HG03025 (cell line): Measurements from ENCODE around the gene MIS12.

ENCODE experiments used
- ATAC-seq: cut with Tn5 transposase; IDR thresholded peaks from one replicate; pipeline ENCODE4 v1.9.1; 2021; ENCODE audit warnings: mild to moderate bottlenecking, moderate library complexity; ENCODE audit not compliant: unreplicated experiment, low FRiP score

Gene MIS12

GRCh38 chr17:5486206-5487124 lies at the start of gene MIS12:
TSS of gene MIS12 (plus strand) at chr17:5486566. CDS start at chr17:5488863, 2,297 bp downstream.
- ATAC-seq, result peak; percentile 86

GRCh38 chr17:5437721-5438317 lies 48.5 kb upstream of the MIS12 start:
- ATAC-seq, result no peak

GRCh38 chr17:5438716-5439445 lies 47.5 kb upstream of the MIS12 start, which contains the start of gene C1QBP:
TSS of gene C1QBP (minus strand) at chr17:5439155. CDS start at chr17:5439073, 82 bp downstream.
- peak; percentile 83 for ATAC-seq

GRCh38 chr17:5439446-5439764 lies 47.0 kb upstream of the MIS12 start:
- ATAC-seq, result no peak

GRCh38 chr17:5443728-5444127 lies 42.6 kb upstream of the MIS12 start:
- ATAC-seq, result no peak

- no peak for ATAC-seq
These were observed 42.2 kb upstream of the MIS12 start for GRCh38 chr17:5444209-5444608.

GRCh38 chr17:5446786-5447185 lies 39.6 kb upstream of the MIS12 start:
- no peak for ATAC-seq

- no peak for ATAC-seq
These were observed 21.5 kb upstream of the MIS12 start for GRCh38 chr17:5464717-5465507.

- ATAC-seq, result no peak
These were observed 20.1 kb upstream of the MIS12 start for GRCh38 chr17:5466295-5466694.

- no peak for ATAC-seq
These were observed 18.9 kb upstream of the MIS12 start for GRCh38 chr17:5467416-5467815.

GRCh38 chr17:5468075-5468473 lies 18.3 kb upstream of the MIS12 start:
- ATAC-seq, result no peak

GRCh38 chr17:5472511-5472910 lies 13.9 kb upstream of the MIS12 start:
- no peak for ATAC-seq

- no peak for ATAC-seq
These were observed 12.5 kb upstream of the MIS12 start for GRCh38 chr17:5473906-5474305.

- no peak for ATAC-seq
These were observed 7.4 kb upstream of the MIS12 start for GRCh38 chr17:5478992-5479391.

GRCh38 chr17:5480962-5481361 lies 5.4 kb upstream of the MIS12 start:
- ATAC-seq, result no peak

GRCh38 chr17:5481451-5481850 lies 4.9 kb upstream of the MIS12 start:
- ATAC-seq, result no peak

GRCh38 chr17:5485270-5486205 lies 828 bp upstream of the MIS12 start, which contains the start of gene DERL2:
TSS of gene DERL2 (minus strand) at chr17:5486178. CDS start at chr17:5486161, 17 bp downstream.
- ATAC-seq, result peak; percentile 16

GRCh38 chr17:5488752-5489151 lies 2.4 kb downstream of the MIS12 start:
- ATAC-seq, result no peak

- ATAC-seq, result no peak
These were observed 6.6 kb downstream of the MIS12 start for GRCh38 chr17:5492970-5493369.
